ENCODE results near the gene GALNS. TPM values are rescaled to one million over a fixed set of nuclear protein-coding genes. Genes with fewer than 3 reads are reported as not detected.
A peak's percentile ranks its signal among the peaks of the same experiment; 100 is the strongest.
"Not testable (repeated sequence)": the region's sequence is repeated elsewhere in the genome, so short reads cannot be mapped to it uniquely, and the experiment has no call there.

The GALNS gene
- total and polyA plus RNA-seq, 2 of the 13 experiments (the other 11 are each of a cell fraction or from before 2014, with no cell fraction given) = 9.2 to 9.8 TPM

- WGBS (ENCODE audit: low lambda C conversion rate) = 90% methylated on average over 23 of the region's 29 CpGs
- Histone ChIP-seq H4K20me1 (ENCODE audit: insufficient read depth, low read length) (peaks cover 16% of the 10 kb centered on the region; the same call in 1 of the 2 replicates), H3K4me2 (ENCODE audit: low read depth, low read length) (no peak overlapping the region), H3K4me3 (replicated peaks in 1 of 3; ENCODE audit: insufficient read depth in 1 of 3, low read depth in 2 of 3, low read length in 3 of 3) (no peak overlapping the region), H3K36me3 (replicated peaks in 1 of 2; ENCODE audit: control insufficient read depth in 1 of 2, insufficient read depth in 2 of 2, low read length in 2 of 2) (peaks cover 2 to 6% of the 10 kb centered on the region in 2 experiments; a peak in 2 of 5 replicates), H2AFZ (ENCODE audit: low read length) (no peak overlapping the region), H3K79me2 (ENCODE audit: insufficient read depth, low read length) (peaks cover 39% of the 10 kb centered on the region), H3K9ac (ENCODE audit: insufficient read depth, low read depth, low read length) (no peak overlapping the region), H3K27ac (ENCODE audit: extremely low read length, insufficient read depth, low read length) (no peak overlapping the region), H3K9me3 (ENCODE audit: low read length) (no peaks in the 10 kb centered on the region), H3K27me3 (ENCODE audit: control insufficient read depth in 1 of 2, insufficient read depth in 2 of 2, low read length in 2 of 2) (no peaks in the 10 kb centered on the region), H3K4me1 (ENCODE audit: insufficient read depth, low read length) (peaks cover 36% of the 10 kb centered on the region)
- in situ Hi-C loops (cut with HindIII; ENCODE audit: extremely low pct_ligation_motif_present, low pct_unique_long_range_greater_than_20kb) = no loop called here
- FAIRE-seq (no peak), ATAC-seq (no peak), DNase-seq (ENCODE audit: low spot score) (no peak)
- ChIA-PET POLR2A (interaction anchor here (0.7 to 2.2 kb wide), 7 partner anchors 8 to 68 kb away, joined by 3 to 10 read pairs (median 4); partner anchors contain the start of gene PIEZO1), CTCF (ENCODE audit: low intra/inter-chr PET ratio, low total read pairs) (no interaction called here)
- TF ChIP-seq, protein P1, sequence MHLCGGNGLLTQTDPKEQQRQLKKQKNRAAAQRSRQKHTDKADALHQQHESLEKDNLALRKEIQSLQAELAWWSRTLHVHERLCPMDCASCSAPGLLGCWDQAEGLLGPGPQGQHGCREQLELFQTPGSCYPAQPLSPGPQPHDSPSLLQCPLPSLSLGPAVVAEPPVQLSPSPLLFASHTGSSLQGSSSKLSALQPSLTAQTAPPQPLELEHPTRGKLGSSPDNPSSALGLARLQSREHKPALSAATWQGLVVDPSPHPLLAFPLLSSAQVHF (CRISPR knock-in tag; IDR thresholded peaks at IDR 0.05) = no peak
- TF ChIP-seq AGO2 (optimal IDR thresholded peaks at IDR 0.05; ENCODE audit: low read depth, low read length) (peak; percentile 39), ZNF720 (CRISPR knock-in tag; IDR thresholded peaks at IDR 0.05) (no peak), EZH2 (conservative IDR thresholded peaks at IDR 0.05; ENCODE audit: low read depth, low read length) (no peak)
- intact Hi-C loops (cut with micrococcal nuclease; ENCODE audit: unreplicated experiment) = no loop called here
- BruUV-seq (replicated peaks) = no TSS peak
These were observed 83.6 kb downstream of the GALNS start for GRCh38 chr16:88772871-88773811.

GRCh38 chr16:88771781-88772180 is 85.0 kb downstream of the GALNS start:
- POLR2A ChIA-PET = interaction anchor here (1.3 to 1.6 kb wide), 2 partner anchors 10 to 12 kb away, joined by 3 to 8 read pairs; no protein-coding TSS in a partner anchor
- BruUV-seq (replicated peaks); H3K9me3 ChIP-seq (ENCODE audit: low read length); FAIRE-seq; H3K4me2 ChIP-seq (ENCODE audit: low read depth, low read length); H3K4me3 ChIP-seq (replicated peaks in 1 of 3; ENCODE audit: insufficient read depth in 1 of 3, low read depth in 2 of 3, low read length in 3 of 3); H2AFZ ChIP-seq (ENCODE audit: low read length); ATAC-seq; H3K9ac ChIP-seq (ENCODE audit: insufficient read depth, low read depth, low read length); CTCF ChIA-PET (ENCODE audit: low intra/inter-chr PET ratio, low total read pairs); H3K36me3 ChIP-seq (replicated peaks in 1 of 2; ENCODE audit: control insufficient read depth in 1 of 2, insufficient read depth in 2 of 2, low read length in 2 of 2); H3K27me3 ChIP-seq (ENCODE audit: control insufficient read depth in 1 of 2, insufficient read depth in 2 of 2, low read length in 2 of 2); H3K27ac ChIP-seq (ENCODE audit: extremely low read length, insufficient read depth, low read length); in situ Hi-C loops (cut with HindIII; ENCODE audit: extremely low pct_ligation_motif_present, low pct_unique_long_range_greater_than_20kb); DNase-seq (ENCODE audit: low spot score): not testable (repeated sequence)
- 95% methylated on average over 17 of the region's 23 CpGs for WGBS (ENCODE audit: low lambda C conversion rate)
- intact Hi-C loops (cut with micrococcal nuclease; ENCODE audit: unreplicated experiment) = loop anchor here (1.0 to 2.0 kb wide), 2 partner anchors 13 to 23 kb away; partner anchors contain the start of gene PIEZO1
- Histone ChIP-seq H3K4me1 (ENCODE audit: insufficient read depth, low read length) (peaks cover 36% of the 10 kb centered on the region), H4K20me1 (ENCODE audit: insufficient read depth, low read length) (peaks cover 16% of the 10 kb centered on the region; the same call in 1 of the 2 replicates), H3K79me2 (ENCODE audit: insufficient read depth, low read length) (peaks cover 38% of the 10 kb centered on the region)
- TF ChIP-seq AGO2 (optimal IDR thresholded peaks at IDR 0.05; ENCODE audit: low read depth, low read length) (peak; percentile 29), ZNF546 (CRISPR knock-in tag; conservative IDR thresholded peaks at IDR 0.05) (0 out of 2 replicates have a peak, but pooled peaks have one; percentile 73), HNRNPL (IDR thresholded peaks at IDR 0.05; ENCODE audit: low read depth, low read length) (peak; percentile 64; the same call in 1 of the 2 replicates)
